Karpas-422 (cell line): Measurements from ENCODE around the gene DAP. TPM values are rescaled to one million over a fixed set of nuclear protein-coding genes. Genes with fewer than 3 reads are reported as not detected.
A peak's percentile ranks its signal among the peaks of the same experiment; 100 is the strongest.

Experiments used
- DNase-seq: peaks from one replicate; pipeline ENCODE4 v3.0.0-alpha.2; 2015
- H2AFZ ChIP-seq: fragments of 200-600 bp; sonication (generic); 2 replicates; pipeline ENCODE4 v1.6.1; 2014; ENCODE audit warnings: antibody characterized with exemption, low read length, mixed read lengths
- H3K27ac ChIP-seq: fragments of 200-600 bp; sonication (generic); 2 replicates; pipeline ENCODE4 v1.5.1; 2014; ENCODE audit warnings: mild to moderate bottlenecking, low read length, moderate library complexity
- H3K27me3 ChIP-seq: fragments of 200-600 bp; sonication (generic); 2 replicates; pipeline ENCODE4 v1.6.1; 2014; ENCODE audit warnings: low read length, mixed read lengths
- H3K36me3 ChIP-seq: fragments of 200-600 bp; sonication (generic); 2 replicates; pipeline ENCODE4 v1.6.1; 2014; ENCODE audit warnings: low read length, mixed read lengths; ENCODE audit not compliant: insufficient read depth
- H3K4me1 ChIP-seq: fragments of 200-600 bp; sonication (generic); 2 replicates; pipeline ENCODE4 v1.6.1; 2014; ENCODE audit warnings: mild to moderate bottlenecking, low read length, mixed read lengths
- H3K4me2 ChIP-seq: fragments of 200-600 bp; sonication (generic); 2 replicates; pipeline ENCODE4 v1.6.1; 2014; ENCODE audit warnings: low read length, low read depth, mild to moderate bottlenecking; ENCODE audit not compliant: poor library complexity, severe bottlenecking
- H3K4me3 ChIP-seq: fragments of 200-600 bp; sonication (generic); 2 replicates; pipeline ENCODE4 v1.5.1; 2014; ENCODE audit warnings: mild to moderate bottlenecking, antibody characterized with exemption, low read length, mixed read lengths
- H3K79me2 ChIP-seq: fragments of 200-600 bp; sonication (generic); 2 replicates; pipeline ENCODE4 v1.6.1; 2014; ENCODE audit warnings: mild to moderate bottlenecking, low read length, mixed read lengths
- H3K9ac ChIP-seq: fragments of 200-600 bp; sonication (generic); 2 replicates; pipeline ENCODE4 v1.6.0; 2014; ENCODE audit warnings: low read length
- H3K9me2 ChIP-seq: fragments of 200-600 bp; sonication (generic), shearing (Covaris generic); replicated peaks from 2 replicates; pipeline ENCODE4 v1.6.0; 2014; ENCODE audit warnings: mild to moderate bottlenecking, low read length, moderate library complexity; ENCODE audit not compliant: insufficient read depth
- H3K9me3 ChIP-seq: fragments of 300-700, 200-600 bp; sonication (generic); 2 replicates; pipeline ENCODE4 v1.6.1; 2014; ENCODE audit warnings: low read length, mixed read lengths
- H4K20me1 ChIP-seq: fragments of 200-600 bp; sonication (generic); 2 replicates; pipeline ENCODE4 v1.6.1; 2014; ENCODE audit warnings: mild to moderate bottlenecking, antibody characterized with exemption, low read length, low read depth; ENCODE audit not compliant: insufficient read depth
- total RNA-seq: library from RNA; depleted of rRNA; stranded (reverse); fragments of >200 nt; shearing (Covaris generic); gene quantifications from 2 replicates; pipeline ENCODE4 v1.2.3, GENCODE V29; 2014; ENCODE audit warnings: low replicate concordance

The DAP gene
- total RNA-seq, 1 experiment from 2014 or later: 42.6 TPM

GRCh38 chr5:10772901-10773585, 12.0 kb upstream of the DAP start:
- H3K4me2 ChIP-seq: no peak overlapping the region
- no peak for DNase-seq
- no peaks in the 10 kb centered on the region for H3K36me3 ChIP-seq
- no peak overlapping the region for H3K4me3 ChIP-seq
- no peak overlapping the region for H2AFZ ChIP-seq
- peaks cover 11% of the 10 kb centered on the region for H3K4me1 ChIP-seq
- H3K9me2 ChIP-seq: no peaks in the 10 kb centered on the region
- H3K27ac ChIP-seq: no peak overlapping the region
- no peaks in the 10 kb centered on the region for H4K20me1 ChIP-seq
- H3K9me3 ChIP-seq: no peaks in the 10 kb centered on the region
- H3K79me2 ChIP-seq: no peaks in the 10 kb centered on the region
- no peaks in the 10 kb centered on the region for H3K27me3 ChIP-seq
- no peak overlapping the region for H3K9ac ChIP-seq

GRCh38 chr5:10768328-10768899, 7.4 kb upstream of the DAP start:
- no peak for DNase-seq
- Histone ChIP-seq H3K4me1 (peaks cover 5% of the 10 kb centered on the region), H3K9ac (no peak overlapping the region), H3K27me3 (no peaks in the 10 kb centered on the region), H3K9me2 (no peaks in the 10 kb centered on the region), H3K27ac (no peak overlapping the region), H4K20me1 (no peaks in the 10 kb centered on the region), H3K9me3 (no peaks in the 10 kb centered on the region), H3K36me3 (no peaks in the 10 kb centered on the region), H3K79me2 (no peaks in the 10 kb centered on the region), H2AFZ (no peak overlapping the region), H3K4me2 (no peak overlapping the region), H3K4me3 (no peak overlapping the region)

DNA sequence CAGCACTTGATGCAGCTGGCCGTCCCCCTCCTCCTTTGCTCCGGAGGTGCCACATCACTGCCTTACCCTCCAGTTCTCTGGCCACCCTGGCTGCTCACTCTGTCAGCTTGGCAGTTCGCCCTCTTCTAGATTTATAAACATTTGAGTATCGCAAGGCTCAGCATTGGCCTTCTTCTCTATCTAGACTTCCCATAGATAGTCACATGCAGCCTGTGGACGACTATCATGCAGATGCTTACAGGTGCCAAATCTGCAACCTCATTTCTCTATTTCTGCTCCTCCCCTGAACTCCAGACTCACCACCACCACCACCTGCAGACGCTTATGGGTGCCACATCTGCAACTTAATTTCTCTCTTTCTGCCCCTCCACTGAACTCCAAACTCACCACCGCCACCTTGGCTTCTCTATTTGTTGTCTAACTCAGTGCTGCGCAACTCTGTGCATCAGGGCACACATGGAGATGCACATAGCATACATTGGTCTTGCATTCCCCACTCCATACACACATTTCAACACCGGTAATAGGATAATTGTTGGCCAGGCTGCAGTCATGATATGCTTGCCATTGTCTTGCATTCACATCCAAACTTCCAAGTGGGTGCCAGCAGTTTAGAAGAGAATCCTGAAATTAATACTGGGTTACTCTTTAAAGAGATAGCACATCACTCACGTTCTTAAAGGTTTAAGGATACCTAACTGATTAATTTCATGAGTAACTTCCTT, 1.9 kb upstream of the DAP start:
- Histone ChIP-seq H3K9me2 (no peaks in the 10 kb centered on the region), H3K36me3 (peaks cover 3% of the 10 kb centered on the region; the same call in 1 of the 2 replicates), H2AFZ (no peak overlapping the region; the same call in 1 of the 2 replicates), H3K4me3 (peak overlapping the region; percentile 74), H3K27me3 (no peaks in the 10 kb centered on the region), H4K20me1 (peaks cover 19% of the 10 kb centered on the region; the same call in 1 of the 2 replicates), H3K4me2 (peak overlapping the region; percentile 83), H3K4me1 (peaks cover 44% of the 10 kb centered on the region), H3K27ac (peak overlapping the region; percentile 94), H3K9me3 (no peaks in the 10 kb centered on the region), H3K79me2 (peaks cover 28% of the 10 kb centered on the region), H3K9ac (peak overlapping the region; percentile 92)
- DNase-seq: peak; percentile 72

GRCh38 chr5:10761933-10762775, 1.1 kb upstream of the DAP start:
- Histone ChIP-seq H2AFZ (peak overlapping the region; percentile 48; the same call in 1 of the 2 replicates), H3K36me3 (peaks cover 3% of the 10 kb centered on the region; the same call in 1 of the 2 replicates), H3K27me3 (no peaks in the 10 kb centered on the region), H3K79me2 (peaks cover 35% of the 10 kb centered on the region), H3K27ac (peak overlapping the region; percentile 94), H3K9me3 (no peaks in the 10 kb centered on the region), H3K9ac (peak overlapping the region; percentile 92), H4K20me1 (peaks cover 24% of the 10 kb centered on the region), H3K4me2 (peak overlapping the region; percentile 83), H3K4me1 (peaks cover 52% of the 10 kb centered on the region), H3K4me3 (peak overlapping the region; percentile 74), H3K9me2 (no peaks in the 10 kb centered on the region)
- DNase-seq: no peak

GRCh38 chr5:10760921-10761184, 181 bp downstream of the DAP start:
- DNase-seq: no peak
- Histone ChIP-seq H4K20me1 (peaks cover 32% of the 10 kb centered on the region), H3K79me2 (peaks cover 48% of the 10 kb centered on the region), H3K27me3 (no peaks in the 10 kb centered on the region), H3K4me1 (peaks cover 65% of the 10 kb centered on the region), H3K9me3 (no peaks in the 10 kb centered on the region), H3K27ac (peak overlapping the region; percentile 93), H3K36me3 (peaks cover 7% of the 10 kb centered on the region), H3K9me2 (no peaks in the 10 kb centered on the region), H2AFZ (no peak overlapping the region), H3K4me3 (peak overlapping the region; percentile 78), H3K4me2 (peak overlapping the region; percentile 82), H3K9ac (peak overlapping the region; percentile 93)

DNA sequence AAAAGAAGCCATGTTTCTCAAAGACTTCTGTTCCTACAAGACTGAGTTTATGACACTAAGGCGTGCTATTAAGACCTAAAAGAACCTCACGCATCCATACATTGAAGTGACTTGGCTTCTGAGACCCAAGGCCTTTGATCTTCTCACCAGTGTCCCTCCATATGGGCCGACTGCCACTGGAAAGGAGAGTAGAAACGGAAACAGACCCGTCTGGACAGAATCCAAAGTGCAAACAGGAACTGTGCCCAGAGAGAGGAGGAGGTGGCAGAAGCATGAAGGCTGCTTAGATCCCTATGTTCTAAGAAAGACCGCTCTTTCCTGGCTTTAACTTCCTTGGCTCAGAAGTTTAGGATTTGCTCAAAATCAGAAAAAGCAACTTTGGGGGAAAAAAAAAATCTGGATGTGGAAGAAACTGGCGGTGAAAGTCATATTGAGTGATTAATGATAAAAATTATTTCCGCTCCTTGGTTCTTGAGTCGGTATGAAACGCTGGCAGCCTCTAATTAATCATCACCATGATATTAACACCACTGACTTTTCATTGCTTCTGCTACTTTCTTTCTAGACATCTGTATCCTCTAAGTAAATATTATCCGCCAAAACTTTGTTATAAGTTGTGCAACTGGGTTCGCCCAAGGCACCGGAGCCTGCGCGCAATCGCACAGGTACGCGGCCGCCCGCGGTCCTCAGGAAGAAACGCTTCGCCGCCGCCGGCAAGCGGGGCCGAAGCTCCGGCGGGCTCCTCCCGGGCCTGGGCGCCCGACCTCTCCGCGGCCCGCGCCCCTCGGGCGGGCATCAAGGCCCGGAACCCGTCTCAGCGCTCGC, 726 bp downstream of the DAP start:
- Histone ChIP-seq H3K4me3 (peak overlapping the region; percentile 78), H4K20me1 (peaks cover 35% of the 10 kb centered on the region), H2AFZ (no peak overlapping the region), H3K4me2 (peak overlapping the region; percentile 82), H3K9me3 (no peaks in the 10 kb centered on the region), H3K9ac (peak overlapping the region; percentile 93), H3K79me2 (peaks cover 54% of the 10 kb centered on the region), H3K4me1 (peaks cover 70% of the 10 kb centered on the region), H3K27ac (peak overlapping the region; percentile 93), H3K27me3 (no peaks in the 10 kb centered on the region), H3K36me3 (peaks cover 10% of the 10 kb centered on the region), H3K9me2 (no peaks in the 10 kb centered on the region)
- DNase-seq: peak; percentile 74

DNA sequence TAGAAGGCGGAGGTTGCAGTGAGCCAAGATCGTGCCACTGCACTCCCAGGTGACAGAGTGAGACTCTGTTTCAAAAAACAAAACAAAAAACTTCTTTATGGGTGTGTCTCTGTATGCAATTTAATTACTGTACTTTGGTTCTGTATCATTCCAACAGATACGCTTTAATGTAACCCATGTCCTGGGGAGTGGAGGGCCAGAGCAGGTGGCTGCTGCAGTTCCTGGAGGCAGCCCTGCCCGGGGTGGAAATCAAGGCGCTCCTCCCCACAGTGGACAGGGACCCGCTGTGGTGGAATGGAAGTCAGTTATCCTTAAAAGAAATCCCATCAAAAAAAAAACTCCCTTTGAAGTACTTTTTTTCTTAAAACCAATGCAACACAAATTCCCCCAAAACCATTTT, 1.9 kb downstream of the DAP start:
- peak overlapping the region; percentile 78 for H3K4me3 ChIP-seq

More for the DNA sequence above, 1.9 kb downstream of the DAP start:
- Histone ChIP-seq H3K36me3 (peaks cover 10% of the 10 kb centered on the region), H2AFZ (no peak overlapping the region), H3K9me3 (no peaks in the 10 kb centered on the region), H4K20me1 (peaks cover 46% of the 10 kb centered on the region), H3K4me2 (peak overlapping the region; percentile 82), H3K9ac (peak overlapping the region; percentile 93), H3K27me3 (no peaks in the 10 kb centered on the region), H3K27ac (peak overlapping the region; percentile 93), H3K79me2 (peaks cover 66% of the 10 kb centered on the region), H3K4me1 (peaks cover 82% of the 10 kb centered on the region), H3K9me2 (no peaks in the 10 kb centered on the region)
- no peak for DNase-seq
